GM12878 (cell line): ENCODE measurements around the gene TOP2B. TPM values are rescaled to one million over a fixed set of nuclear protein-coding genes. Genes with fewer than 3 reads are reported as not detected.

Source experiments
- ATAC-seq: fragments of 200-7000 bp; cut with Tn5 transposase; 3 replicates; pipeline ENCODE4 v1.9.1; 2020; ENCODE audit warnings: mild to moderate bottlenecking, moderate library complexity
- BruUV-seq: library from RNA; stranded (reverse); fragments of 400-500 nt; replicated peaks from 2 replicates; lab custom pipeline; 2021; lab: Mats Ljungman, UMichigan
- CTCF ChIA-PET: fragments of 300-600 bp; sonication (Branson Sonifier 250); formaldehyde crosslinking; extraction: SDS; loops from one replicate; lab custom pipeline; 2021; ENCODE audit warnings: inconsistent platforms; lab: Yijun Ruan, JAX
- POLR2A ChIA-PET: fragments of 350-600 bp; formaldehyde crosslinking; extraction: SDS; loops from one replicate; lab custom pipeline; 2021; ENCODE audit warnings: inconsistent platforms; lab: Charles Lee
- RAD21 ChIA-PET: fragments of 300-600 bp; sonication (Branson Sonifier 250); formaldehyde crosslinking; loops from one replicate; lab custom pipeline; 2023; ENCODE audit warnings: antibody characterized with exemption; ENCODE audit not compliant: unreplicated experiment; lab: Charles Lee
- SMC1A ChIA-PET: fragments of 300-600 bp; sonication (Branson Sonifier 250); formaldehyde crosslinking; loops from one replicate; lab custom pipeline; 2023; ENCODE audit not compliant: unreplicated experiment, uncharacterized antibody; lab: Charles Lee
- DNase-seq: peaks from one replicate; pipeline ENCODE4 v3.0.0-alpha.2; 2011; ENCODE audit warnings: low read depth, low spot score
- FAIRE-seq: peaks from 3 replicates; lab custom pipeline; 2011; peaks lifted over from hg19 to GRCh38; lab: Jason Lieb, UNC
- H2AFZ ChIP-seq: 2 replicates; pipeline ENCODE4 v1.6.0; 2011; ENCODE audit warnings: low read depth, low read length, control low read depth; ENCODE audit not compliant: control insufficient read depth
- H3K27ac ChIP-seq: 2 replicates; pipeline ENCODE4 v1.5.1; 2011; ENCODE audit warnings: control low read depth; ENCODE audit not compliant: control insufficient read depth, insufficient read depth
- H3K27me3 ChIP-seq, 2 experiments: replicated peaks in 1 of 2; 2 replicates each; pipeline versions ENCODE4 v1.6.0 to v1.6.1; 2011; ENCODE audit warnings: low read length in 1 of 2; ENCODE audit not compliant: control insufficient read depth in 2 of 2, insufficient read depth in 2 of 2
- H3K36me3 ChIP-seq, 2 experiments: 2 replicates each; pipeline ENCODE4 v1.5.1; 2011; ENCODE audit warnings: low read length in 1 of 2; ENCODE audit not compliant: control insufficient read depth in 2 of 2, insufficient read depth in 2 of 2
- H3K4me1 ChIP-seq: 2 replicates; pipeline ENCODE4 v1.6.1; 2011; ENCODE audit warnings: mild to moderate bottlenecking, low read length, moderate library complexity, mixed read lengths; ENCODE audit not compliant: control insufficient read depth, insufficient read depth
- H3K4me2 ChIP-seq: 2 replicates; pipeline ENCODE4 v1.6.0; 2011; ENCODE audit warnings: control low read depth; ENCODE audit not compliant: control insufficient read depth, insufficient read depth
- H3K4me3 ChIP-seq: fragments of 200-600 bp; sonication (generic); 2 replicates; pipeline ENCODE4 v1.5.1; 2016
- H3K79me2 ChIP-seq: 2 replicates; pipeline ENCODE4 v1.6.0; 2011; ENCODE audit warnings: low read length; ENCODE audit not compliant: control insufficient read depth, insufficient read depth
- H3K9ac ChIP-seq: 2 replicates; pipeline ENCODE4 v1.8.0; 2011; ENCODE audit warnings: low read length, control low read depth, mixed read lengths; ENCODE audit not compliant: control insufficient read depth, insufficient read depth
- H3K9me3 ChIP-seq: replicated peaks from 3 replicates; pipeline ENCODE4 v1.5.1; 2011; ENCODE audit warnings: mild to moderate bottlenecking, low read length; ENCODE audit not compliant: control insufficient read depth, insufficient read depth
- H4K20me1 ChIP-seq: 2 replicates; pipeline ENCODE4 v1.6.0; 2011; ENCODE audit not compliant: control insufficient read depth, insufficient read depth
- ATF3 ChIP-seq: IDR thresholded peaks from 2 replicates; pipeline ENCODE4 v1.6.1; 2011; ENCODE audit warnings: low read depth, mild to moderate bottlenecking, low read length, moderate library complexity, borderline replicate concordance; ENCODE audit errors: extremely low read depth
- BACH1 ChIP-seq: fragments of 450-650 bp; IDR thresholded peaks from 2 replicates; pipeline ENCODE4 v1.6.1; 2017; ENCODE audit warnings: mild to moderate bottlenecking, borderline replicate concordance
- BMI1 ChIP-seq: fragments of 450-650 bp; IDR thresholded peaks from 2 replicates; pipeline ENCODE4 v1.6.1; 2016; ENCODE audit warnings: mild to moderate bottlenecking, moderate library complexity, borderline replicate concordance
- CUX1 ChIP-seq: IDR thresholded peaks from 2 replicates; pipeline ENCODE4 v1.6.1; 2012; ENCODE audit warnings: improper control_type of control experiment, low read depth, low read length; ENCODE audit not compliant: insufficient replicate concordance
- E2F4 ChIP-seq: IDR thresholded peaks from 2 replicates; pipeline ENCODE4 v1.6.1; 2012; ENCODE audit warnings: low read depth, low read length, improper control_type of control experiment
- IKZF2 ChIP-seq, 2 experiments: fragments of 450-650 bp; IDR thresholded peaks; 2 replicates each; pipeline ENCODE4 v1.6.1; 2017; ENCODE audit warnings: mild to moderate bottlenecking in 2 of 2, moderate library complexity in 2 of 2
- IRF3 ChIP-seq: fragments of 450-650 bp; IDR thresholded peaks from 2 replicates; pipeline ENCODE4 v1.6.1; 2014; ENCODE audit warnings: mild to moderate bottlenecking
- NFXL1 ChIP-seq: fragments of 450-650 bp; IDR thresholded peaks from 2 replicates; pipeline ENCODE4 v1.6.1; 2017; ENCODE audit warnings: antibody characterized with exemption, mild to moderate bottlenecking, borderline replicate concordance
- REST ChIP-seq: IDR thresholded peaks from 2 replicates; pipeline ENCODE4 v1.6.1; 2012; ENCODE audit warnings: mild to moderate bottlenecking, low read depth, low read length
- SMC3 ChIP-seq: IDR thresholded peaks from 2 replicates; pipeline ENCODE4 v1.6.1; 2011; ENCODE audit warnings: low read length, improper control_type of control experiment, borderline replicate concordance
- TCF12 ChIP-seq: IDR thresholded peaks from 2 replicates; pipeline ENCODE4 v1.6.1; 2011; ENCODE audit warnings: low read depth, mild to moderate bottlenecking, low read length
- WGBS: methylation state at CpG from one replicate; pipeline ENCODE4 v1.1.6; 2016; ENCODE audit warnings: low lambda C conversion rate; ENCODE audit not compliant: insufficient replicate concordance, insufficient coverage; ENCODE audit errors: missing lambda C conversion rate; 5-methylcytosine and 5-hydroxymethylcytosine counted together
- in situ Hi-C: fragments of 300-500 bp; cut with MboI; formaldehyde crosslinking; loops from 9 replicates; pipeline ENCODE4 v1.14.3; 2018; ENCODE audit warnings: mixed read lengths
- intact Hi-C: fragments of 100-400 bp; cut with micrococcal nuclease; formaldehyde crosslinking; loops from one replicate; pipeline ENCODE4 v1.14.2; 2022; ENCODE audit not compliant: unreplicated experiment
- polyA plus RNA-seq, 11 experiments: library from polyadenylated mRNA; depleted of rRNA in 4 of 11; unstranded in 6 of 11; stranded (reverse) in 5 of 11; fragments of >200 nt; fragmentation: Nextera tagmentation in 4 of 11; fragmentation: Illumina TruSeq in 1 of 11; extraction: Ambion mirVana in 4 of 11; extraction: Trizol in 1 of 11; gene quantifications; 1 replicate in 1 of 11; 2 replicates in 10 of 11; pipeline versions ENCODE4 v1.2.1 to v1.2.3, GENCODE V29; 2011 to 2016; ENCODE audit warnings: inconsistent platforms in 2 of 11, missing spikeins in 2 of 11, low read depth in 1 of 11
- total RNA-seq, 4 experiments: library from RNA; depleted of rRNA in 3 of 4; stranded (reverse); fragments of >200 nt in 3 of 4; fragmentation: Illumina TruSeq in 1 of 4; extraction: Trizol in 1 of 4; gene quantifications; 2 replicates each; pipeline versions ENCODE4 v1.2.1 to v1.2.3, GENCODE V29; 2013 to 2021

TOP2B gene
- total and polyA plus RNA-seq, 10 of the 15 experiments (the other 5 are each of a cell fraction or from before 2014, with no cell fraction given), result 28.6 to 134 (median 83.4) TPM

- in situ Hi-C loops (no loop called here), intact Hi-C loops (no loop called here)
- FAIRE-seq (no peak), DNase-seq (no peak), ATAC-seq (no peak)
- Histone ChIP-seq H3K4me3 (no peak overlapping the region), H3K4me2 (no peak overlapping the region), H3K4me1 (no peaks in the 10 kb centered on the region), H4K20me1 (no peaks in the 10 kb centered on the region), H3K79me2 (no peaks in the 10 kb centered on the region), H3K9me3 (no peaks in the 10 kb centered on the region; the same call in 2 of the 3 replicates), H2AFZ (no peak overlapping the region), H3K36me3 (no peaks in the 10 kb centered on the region), H3K27me3 (no peaks in the 10 kb centered on the region), H3K27ac (no peak overlapping the region), H3K9ac (no peak overlapping the region)
- WGBS, result no CpG with 5 or more reads among the region's 2 CpGs
- RAD21 ChIA-PET, result no interaction called here
- CTCF ChIA-PET, result no interaction called here
- SMC1A ChIA-PET, result interaction anchor here (0.8 kb wide), 1 partner anchor 1008 kb away, joined by 3 read pairs; no protein-coding TSS in a partner anchor
- no TSS peak for BruUV-seq
- POLR2A ChIA-PET, result no interaction called here
- TF ChIP-seq E2F4, result no peak
- no peak for TF ChIP-seq IKZF2 (IDR thresholded peaks at IDR 0.05)
- TF ChIP-seq ATF3, result no peak
- TF ChIP-seq REST, result no peak
- TF ChIP-seq CUX1, result no peak
- TF ChIP-seq BMI1, result no peak
- no peak for TF ChIP-seq TCF12
- TF ChIP-seq BACH1, result no peak
- TF ChIP-seq SMC3, result no peak
- no peak for TF ChIP-seq NFXL1
- no peak for TF ChIP-seq IRF3
Measured at GRCh38 chr3:25679166-25679565, 14.5 kb upstream of the TOP2B start.
